HEK293 (cell line): Measurements from ENCODE around the gene CYP2S1.

Source experiments
- AEBP2 ChIP-seq: fragments of 450-650 bp; formaldehyde crosslinking; IDR thresholded peaks from 2 replicates; pipeline ENCODE4 v1.5.1; 2016; ENCODE audit warnings: missing biosample characterization, missing genetic modification characterization, borderline replicate concordance
- ATF2 ChIP-seq: fragments of 450-650 bp; formaldehyde crosslinking; IDR thresholded peaks from 2 replicates; pipeline ENCODE4 v1.5.1; 2016; ENCODE audit warnings: missing biosample characterization, missing genetic modification characterization, low read depth
- FEZF1 ChIP-seq: fragments of 450-650 bp; formaldehyde crosslinking; IDR thresholded peaks from 2 replicates; pipeline ENCODE4 v1.5.1; 2016; ENCODE audit warnings: missing biosample characterization, missing genetic modification characterization
- MEIS1 ChIP-seq: sonication (generic); formaldehyde crosslinking; IDR thresholded peaks from 2 replicates; pipeline ENCODE4 v1.8.1; 2022; ENCODE audit warnings: missing genetic modification reagents, mild to moderate bottlenecking, borderline replicate concordance
- PBX3 ChIP-seq: sonication (generic); formaldehyde crosslinking; IDR thresholded peaks from 2 replicates; pipeline ENCODE4 v1.8.1; 2022; ENCODE audit warnings: mild to moderate bottlenecking, moderate library complexity, missing genetic modification reagents
- ZBTB21 ChIP-seq: fragments of 450-650 bp; formaldehyde crosslinking; IDR thresholded peaks from 2 replicates; pipeline ENCODE4 v1.5.1; 2017; ENCODE audit warnings: missing biosample characterization, missing genetic modification characterization
- ZBTB26 ChIP-seq: fragments of 450-650 bp; formaldehyde crosslinking; optimal IDR thresholded peaks from 2 replicates; pipeline ENCODE3; 2016; ENCODE audit warnings: missing biosample characterization, mild to moderate bottlenecking, missing genetic modification characterization
- ZFP3 ChIP-seq: fragments of 450-650 bp; formaldehyde crosslinking; IDR thresholded peaks from 2 replicates; pipeline ENCODE4 v1.5.1; 2016; ENCODE audit warnings: low read depth, missing biosample characterization, missing genetic modification characterization
- ZNF138 ChIP-seq: fragments of 450-650 bp; formaldehyde crosslinking; IDR thresholded peaks from 2 replicates; pipeline ENCODE4 v1.5.1; 2016; ENCODE audit warnings: missing biosample characterization, missing genetic modification characterization, borderline replicate concordance
- ZNF148 ChIP-seq: fragments of 450-650 bp; formaldehyde crosslinking; IDR thresholded peaks from 2 replicates; pipeline ENCODE4 v1.5.0; 2017; ENCODE audit warnings: missing biosample characterization, missing genetic modification characterization, borderline replicate concordance
- ZNF211 ChIP-seq: fragments of 450-650 bp; formaldehyde crosslinking; IDR thresholded peaks from 2 replicates; pipeline ENCODE4 v1.5.1; 2016; ENCODE audit warnings: low read depth, missing biosample characterization, missing genetic modification characterization
- ZNF223 ChIP-seq: fragments of 450-650 bp; formaldehyde crosslinking; IDR thresholded peaks from 2 replicates; pipeline ENCODE4 v1.5.1; 2016; ENCODE audit warnings: missing biosample characterization, missing genetic modification characterization
- ZNF24 ChIP-seq: fragments of 450-650 bp; formaldehyde crosslinking; IDR thresholded peaks from 2 replicates; pipeline ENCODE4 v1.5.1; 2016; ENCODE audit warnings: missing biosample characterization, missing genetic modification characterization
- ZNF335 ChIP-seq: fragments of 450-650 bp; formaldehyde crosslinking; conservative IDR thresholded peaks from 2 replicates; pipeline ENCODE4 v1.5.1; 2016; ENCODE audit warnings: missing biosample characterization, missing genetic modification characterization
- ZNF341 ChIP-seq: fragments of 450-650 bp; formaldehyde crosslinking; IDR thresholded peaks from 2 replicates; pipeline ENCODE4; 2016; ENCODE audit warnings: low read depth, missing biosample characterization, missing genetic modification characterization
- ZNF362 ChIP-seq: fragments of 450-650 bp; formaldehyde crosslinking; IDR thresholded peaks from 2 replicates; pipeline ENCODE4 v1.5.1; 2016; ENCODE audit warnings: missing biosample characterization, missing genetic modification characterization
- ZNF433 ChIP-seq: fragments of 450-650 bp; formaldehyde crosslinking; IDR thresholded peaks from 2 replicates; pipeline ENCODE4 v1.5.1; 2016; ENCODE audit warnings: missing biosample characterization, missing genetic modification characterization, low read depth
- ZNF449 ChIP-seq: fragments of 450-650 bp; formaldehyde crosslinking; IDR thresholded peaks from 2 replicates; pipeline ENCODE4 v1.5.1; 2017; ENCODE audit warnings: missing biosample characterization, mild to moderate bottlenecking, missing genetic modification characterization, moderate library complexity
- ZNF513 ChIP-seq: fragments of 450-650 bp; IDR thresholded peaks from 2 replicates; pipeline ENCODE4 v1.5.1; 2018; ENCODE audit warnings: missing biosample characterization, missing genetic modification characterization
- ZNF544 ChIP-seq: fragments of 450-650 bp; formaldehyde crosslinking; IDR thresholded peaks from 2 replicates; pipeline ENCODE4 v1.5.0; 2017; ENCODE audit warnings: missing biosample characterization, missing genetic modification characterization
- ZNF645 ChIP-seq: fragments of 450-650 bp; formaldehyde crosslinking; IDR thresholded peaks from 2 replicates; pipeline ENCODE4; 2016; ENCODE audit warnings: missing biosample characterization, missing genetic modification characterization
- ZNF660 ChIP-seq: fragments of 450-650 bp; IDR thresholded peaks from 2 replicates; pipeline ENCODE4 v1.5.1; 2018; ENCODE audit warnings: missing biosample characterization, mild to moderate bottlenecking, missing genetic modification characterization
- ZNF701 ChIP-seq: fragments of 450-650 bp; formaldehyde crosslinking; IDR thresholded peaks from 2 replicates; pipeline ENCODE4 v1.5.1; 2016; ENCODE audit warnings: missing biosample characterization, missing genetic modification characterization
- ZNF776 ChIP-seq: fragments of 450-650 bp; formaldehyde crosslinking; IDR thresholded peaks from 2 replicates; pipeline ENCODE4 v1.5.0; 2017; ENCODE audit warnings: missing biosample characterization, missing genetic modification characterization, borderline replicate concordance
- ZNF791 ChIP-seq: fragments of 450-650 bp; formaldehyde crosslinking; IDR thresholded peaks from 2 replicates; pipeline ENCODE4 v1.5.1; 2016; ENCODE audit warnings: missing biosample characterization, missing genetic modification characterization

Gene CYP2S1

GRCh38 chr19:41192574-41193429 is at the start of gene CYP2S1 (continued):
- TF ChIP-seq ZNF335 (tag by site-specific recombination) (peak; percentile 83), ZNF660 (tag by site-specific recombination) (no peak), ZNF544 (tag by site-specific recombination) (no peak), ZNF701 (tag by site-specific recombination) (no peak), ZNF211 (tag by site-specific recombination) (no peak), ZNF341 (0 out of 2 replicates have a peak, but pooled peaks have one; percentile 23), ZNF645 (tag by site-specific recombination) (no peak), ATF2 (tag by site-specific recombination) (no peak), ZNF791 (no peak), ZNF362 (tag by site-specific recombination) (no peak), FEZF1 (tag by site-specific recombination) (no peak), ZNF148 (no peak), ZNF513 (tag by site-specific recombination) (no peak), MEIS1 (CRISPR knock-in tag) (no peak), ZNF24 (tag by site-specific recombination) (peak; percentile 63; the same call in 1 of the 2 replicates), ZNF776 (tag by site-specific recombination) (no peak), ZNF433 (tag by site-specific recombination) (no peak), ZNF449 (tag by site-specific recombination) (peak; percentile 43; the same call in 1 of the 2 replicates), ZNF223 (tag by site-specific recombination) (no peak), ZFP3 (tag by site-specific recombination) (no peak), ZNF138 (tag by site-specific recombination) (no peak), ZBTB21 (no peak), AEBP2 (tag by site-specific recombination) (no peak), ZBTB26 (peak; percentile 21), PBX3 (CRISPR knock-in tag) (no peak)
